Body of pancreas (tissue), 4 donors: ENCODE data around the gene PYROXD2.

Experiments
- CTCF ChIP-seq, 7 experiments: fragments of 450-650 bp in 4 of 7; fragments of 200-600 bp in 3 of 7; sonication (generic) in 3 of 7; IDR thresholded peaks; one replicate each; pipeline ENCODE4 v1.5.1; 2016 to 2019; ENCODE audit warnings: antibody characterized with exemption in 7 of 7
- POLR2A ChIP-seq, 3 donors: fragments of 450-650 bp; IDR thresholded peaks; one replicate each; pipeline ENCODE4 v1.6.1; 2016; ENCODE audit warnings: antibody characterized with exemption in 3 of 3, mild to moderate bottlenecking in 2 of 3

- TF ChIP-seq CTCF (IDR thresholded peaks at IDR 0.05): no peak
- TF ChIP-seq POLR2A (IDR thresholded peaks at IDR 0.05): no peak
These were observed 61.8 kb downstream of the PYROXD2 start for GRCh38 chr10:98353170-98353569.
